HepG2 (cell line): ENCODE measurements around the gene PARP15. TPM values are rescaled to one million over a fixed set of nuclear protein-coding genes. Genes with fewer than 3 reads are reported as not detected.

ENCODE experiments used
- ATAC-seq: fragments of 200-7000 bp; cut with Tn5 transposase; 3 replicates; pipeline ENCODE4 v1.9.1; 2020; ENCODE audit warnings: mild to moderate bottlenecking, moderate library complexity
- BruUV-seq: library from RNA; stranded (reverse); fragments of 400-500 nt; replicated peaks from 2 replicates; lab custom pipeline; 2021; lab: Mats Ljungman, UMichigan
- CTCF ChIA-PET: fragments of 300-600 bp; formaldehyde crosslinking; extraction: SDS; loops from one replicate; lab custom pipeline; 2021; ENCODE audit warnings: low total read pairs, inconsistent platforms, low intra/inter-chr PET ratio; lab: Yijun Ruan, JAX
- POLR2A ChIA-PET: fragments of 350-600 bp; sonication (Branson Sonifier 250); formaldehyde crosslinking; loops from one replicate; lab custom pipeline; 2020; ENCODE audit warnings: antibody characterized with exemption, inconsistent platforms; lab: Yijun Ruan, JAX
- DNase-seq: peaks from one replicate; pipeline ENCODE4 v3.0.0-alpha.2; 2015; ENCODE audit warnings: low spot score
- FAIRE-seq: peaks from 3 replicates; lab custom pipeline; 2011; peaks lifted over from hg19 to GRCh38; lab: Jason Lieb, UNC
- H2AFZ ChIP-seq: one replicate; pipeline ENCODE4 v1.6.1; 2011; ENCODE audit warnings: low read length, inconsistent platforms
- H3K27ac ChIP-seq: fragments of 300-600 bp; 3 replicates; pipeline ENCODE4 v1.8.0; 2011; ENCODE audit warnings: mixed run types, mild to moderate bottlenecking, mixed read lengths, low read length, inconsistent platforms; ENCODE audit not compliant: insufficient read depth; ENCODE audit errors: extremely low read length
- H3K27me3 ChIP-seq, 2 experiments: fragments of 200-600 bp in 1 of 2; 2 replicates in 1 of 2; 3 replicates in 1 of 2; pipeline versions ENCODE4 v1.6.0 to v1.8.0; 2011; ENCODE audit warnings: low read length in 2 of 2, mild to moderate bottlenecking in 2 of 2, moderate library complexity in 2 of 2, inconsistent platforms in 1 of 2; ENCODE audit not compliant: insufficient read depth in 2 of 2, control insufficient read depth in 1 of 2
- H3K36me3 ChIP-seq, 2 experiments: fragments of 200-600 bp in 1 of 2; replicated peaks in 1 of 2; 2 replicates in 1 of 2; 3 replicates in 1 of 2; pipeline versions ENCODE4 v1.5.1 to v1.8.0; 2011; ENCODE audit warnings: low read length in 2 of 2, inconsistent platforms in 1 of 2; ENCODE audit not compliant: insufficient read depth in 2 of 2, control insufficient read depth in 1 of 2
- H3K4me1 ChIP-seq: 2 replicates; pipeline ENCODE4 v1.5.1; 2012; ENCODE audit warnings: low read length, inconsistent platforms; ENCODE audit not compliant: insufficient read depth
- H3K4me2 ChIP-seq: 2 replicates; pipeline ENCODE4 v1.6.0; 2011; ENCODE audit warnings: low read depth, low read length, inconsistent platforms
- H3K4me3 ChIP-seq, 3 experiments: fragments of 200-600 bp in 1 of 3; sonication (generic), shearing (Covaris generic) in 1 of 3; replicated peaks in 1 of 3; 2 replicates each; pipeline ENCODE4 v1.5.1; 2011 to 2016; ENCODE audit warnings: low read length in 3 of 3, inconsistent platforms in 2 of 3, low read depth in 2 of 3, mild to moderate bottlenecking in 2 of 3, control low read depth in 1 of 3, mixed read lengths in 1 of 3; ENCODE audit not compliant: insufficient read depth in 1 of 3
- H3K79me2 ChIP-seq: one replicate; pipeline ENCODE4 v1.6.1; 2011; ENCODE audit warnings: low read length, inconsistent platforms; ENCODE audit not compliant: insufficient read depth
- H3K9ac ChIP-seq: 2 replicates; pipeline ENCODE4 v1.6.0; 2011; ENCODE audit warnings: mild to moderate bottlenecking, low read depth, low read length, inconsistent platforms; ENCODE audit not compliant: insufficient read depth
- H3K9me3 ChIP-seq: 2 replicates; pipeline ENCODE4 v1.5.1; 2012; ENCODE audit warnings: mild to moderate bottlenecking, low read length
- H4K20me1 ChIP-seq: 2 replicates; pipeline ENCODE4 v1.6.0; 2011; ENCODE audit warnings: inconsistent platforms, mild to moderate bottlenecking, low read length, moderate library complexity; ENCODE audit not compliant: insufficient read depth
- CC2D1A ChIP-seq: sonication (generic); formaldehyde crosslinking; IDR thresholded peaks from 2 replicates; pipeline ENCODE4 v1.8.1; 2023; ENCODE audit warnings: mild to moderate bottlenecking, missing genetic modification reagents
- JUND ChIP-seq: sonication (generic); formaldehyde crosslinking; IDR thresholded peaks from 2 replicates; pipeline ENCODE4 v1.8.0; 2022; ENCODE audit warnings: mild to moderate bottlenecking, missing genetic modification reagents
- KLF11 ChIP-seq: IDR thresholded peaks from 2 replicates; pipeline ENCODE4 v1.6.1; 2016; ENCODE audit warnings: missing compliant biosample characterization
- KLF13 ChIP-seq: sonication (generic); formaldehyde crosslinking; IDR thresholded peaks from 2 replicates; pipeline ENCODE4 v1.4.0; 2020; ENCODE audit warnings: mild to moderate bottlenecking, missing genetic modification reagents
- NFE2 ChIP-seq: sonication (generic); formaldehyde crosslinking; IDR thresholded peaks from 2 replicates; pipeline ENCODE4 v1.4.0; 2020; ENCODE audit warnings: missing genetic modification reagents
- PHF20 ChIP-seq: sonication (generic); formaldehyde crosslinking; IDR thresholded peaks from 2 replicates; pipeline ENCODE4 v1.5.0; 2020; ENCODE audit warnings: mild to moderate bottlenecking, missing genetic modification reagents
- PHF21A ChIP-seq: sonication (generic); formaldehyde crosslinking; IDR thresholded peaks from 2 replicates; pipeline ENCODE4 v1.5.0; 2020; ENCODE audit warnings: mild to moderate bottlenecking, missing genetic modification reagents
- PITX1 ChIP-seq: sonication (generic); formaldehyde crosslinking; IDR thresholded peaks from 2 replicates; pipeline ENCODE4 v1.5.1; 2020; ENCODE audit warnings: mild to moderate bottlenecking, missing genetic modification reagents
- RAD51 ChIP-seq: fragments of 450-650 bp; IDR thresholded peaks from 2 replicates; pipeline ENCODE4 v1.6.1; 2016; ENCODE audit warnings: borderline replicate concordance
- RFX5 ChIP-seq: IDR thresholded peaks from 2 replicates; pipeline ENCODE4 v1.6.1; 2011; ENCODE audit warnings: low read depth, low read length, improper control_type of control experiment
- SETDB1 ChIP-seq: sonication (generic); formaldehyde crosslinking; IDR thresholded peaks from 2 replicates; pipeline ENCODE4 v1.5.1; 2020; ENCODE audit warnings: missing genetic modification reagents, mild to moderate bottlenecking, borderline replicate concordance
- TRIM24 ChIP-seq: sonication (generic); formaldehyde crosslinking; IDR thresholded peaks from 2 replicates; pipeline ENCODE4 v1.8.0; 2022; ENCODE audit warnings: mild to moderate bottlenecking, missing genetic modification reagents
- ZC3H4 ChIP-seq: sonication (generic); formaldehyde crosslinking; IDR thresholded peaks from 2 replicates; pipeline ENCODE4 v1.4.0; 2020; ENCODE audit warnings: missing genetic modification reagents, borderline replicate concordance
- ZMYM3 ChIP-seq: sonication (generic); formaldehyde crosslinking; IDR thresholded peaks from 2 replicates; pipeline ENCODE4 v1.5.1; 2020; ENCODE audit warnings: mild to moderate bottlenecking, missing genetic modification reagents
- ZNF343 ChIP-seq: sonication (generic); formaldehyde crosslinking; IDR thresholded peaks from 2 replicates; pipeline ENCODE4 v1.4.0; 2020; ENCODE audit warnings: mild to moderate bottlenecking, missing genetic modification reagents
- WGBS: methylation state at CpG from one replicate; pipeline ENCODE4 v1.1.6; 2017; ENCODE audit warnings: low lambda C conversion rate; 5-methylcytosine and 5-hydroxymethylcytosine counted together
- in situ Hi-C: cut with HindIII; loops from 2 replicates; pipeline ENCODE4 v1.10.0; 2017; ENCODE audit warnings: low pct_unique_long_range_greater_than_20kb; ENCODE audit not compliant: extremely low pct_ligation_motif_present
- intact Hi-C: fragments of 100-400 bp; cut with micrococcal nuclease; formaldehyde crosslinking; loops from one replicate; pipeline ENCODE4 v1.10.0; 2022; ENCODE audit not compliant: unreplicated experiment
- polyA plus RNA-seq, 8 experiments: library from polyadenylated mRNA; depleted of rRNA in 3 of 8; stranded (reverse) in 7 of 8; unstranded in 1 of 8; fragments of >200 nt; fragmentation: Illumina TruSeq in 4 of 8; extraction: Trizol in 4 of 8; gene quantifications; 2 replicates each; pipeline versions ENCODE4 v1.2.1 to v1.2.3, GENCODE V29; 2011 to 2016; ENCODE audit warnings: low read depth in 4 of 8, missing spikeins in 1 of 8, mixed read lengths in 1 of 8; ENCODE audit not compliant: insufficient read depth in 1 of 8
- total RNA-seq, 5 experiments: library from RNA; depleted of rRNA; stranded (reverse); fragments of >200 nt; fragmentation: Illumina TruSeq; extraction: Trizol; gene quantifications; 2 replicates each; pipeline ENCODE4 v1.2.3, GENCODE V29; 2016; ENCODE audit warnings: low read depth in 1 of 5
- TF ChIP-seq, protein P1 (sequence below): sonication (generic); formaldehyde crosslinking; conservative IDR thresholded peaks from 2 replicates; pipeline ENCODE4 v1.4.0; 2020; ENCODE audit warnings: mild to moderate bottlenecking, missing genetic modification reagents, moderate library complexity
- TF ChIP-seq, protein P2 (sequence below): sonication (generic); formaldehyde crosslinking; IDR thresholded peaks from 2 replicates; pipeline ENCODE4 v1.9.0; 2022; ENCODE audit warnings: missing genetic modification reagents, mild to moderate bottlenecking, borderline replicate concordance
- TF ChIP-seq, protein P3 (sequence below): IDR thresholded peaks from 2 replicates; pipeline ENCODE4 v1.6.1; 2016; ENCODE audit warnings: mild to moderate bottlenecking
- TF ChIP-seq, protein P4 (sequence below): sonication (generic); formaldehyde crosslinking; IDR thresholded peaks from 2 replicates; pipeline ENCODE4 v1.5.0; 2020; ENCODE audit warnings: missing genetic modification reagents

Gene PARP15
- total and polyA plus RNA-seq, 2 of the 13 experiments (the other 11 are each of a cell fraction or from before 2014, with no cell fraction given), result 0.02 TPM; not detected in 1

DNA sequence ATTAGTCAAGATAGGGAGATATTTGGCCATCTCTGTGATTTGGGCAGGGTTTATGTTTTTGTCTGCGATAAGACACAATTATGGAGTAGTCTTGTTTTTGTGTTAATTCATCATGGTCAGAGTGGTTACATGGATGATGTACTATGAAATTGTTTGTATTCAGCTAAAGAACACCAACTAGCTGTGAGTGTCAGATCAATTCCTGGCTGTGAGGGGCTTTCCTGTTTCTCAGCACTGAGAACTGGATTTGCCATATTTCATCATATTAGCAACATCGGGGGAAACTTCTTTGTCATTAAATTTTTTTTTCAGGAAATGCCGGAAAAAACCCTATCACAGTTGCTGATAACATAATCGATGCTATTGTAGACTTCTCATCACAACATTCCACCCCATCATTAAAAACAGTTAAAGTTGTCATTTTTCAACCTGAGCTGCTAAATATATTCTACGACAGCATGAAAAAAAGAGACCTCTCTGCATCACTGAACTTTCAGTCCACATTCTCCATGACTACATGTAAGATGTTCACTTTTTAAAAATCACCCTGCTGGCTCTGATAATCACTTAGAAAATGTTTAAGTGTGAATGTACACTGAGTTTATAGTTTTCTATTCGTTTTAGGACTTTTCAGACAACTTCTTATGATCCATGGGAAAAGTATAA, 49.2 kb downstream of the PARP15 start:
- 42% methylated on average over 6 of the region's 6 CpGs for WGBS
- Histone ChIP-seq H2AFZ (no peak overlapping the region), H3K36me3 (no peaks in the 10 kb centered on the region), H3K4me2 (no peak overlapping the region), H3K27ac (no peak overlapping the region), H4K20me1 (no peaks in the 10 kb centered on the region), H3K79me2 (no peaks in the 10 kb centered on the region), H3K9me3 (no peaks in the 10 kb centered on the region), H3K27me3 (peaks cover 0 to 40% of the 10 kb centered on the region in 2 experiments; a peak in 2 of 5 replicates), H3K4me3 (no peak overlapping the region), H3K4me1 (no peaks in the 10 kb centered on the region), H3K9ac (no peak overlapping the region)
- no peak for TF ChIP-seq KLF13
- TF ChIP-seq ZNF343 (CRISPR knock-in tag), result no peak
- no peak for TF ChIP-seq TRIM24 (CRISPR knock-in tag)
- TF ChIP-seq NFE2, result no peak
- no peak for TF ChIP-seq RAD51
- TF ChIP-seq RFX5, result no peak
- no peak for TF ChIP-seq SETDB1
- TF ChIP-seq PHF21A (CRISPR knock-in tag), result no peak
- TF ChIP-seq, protein P1, sequence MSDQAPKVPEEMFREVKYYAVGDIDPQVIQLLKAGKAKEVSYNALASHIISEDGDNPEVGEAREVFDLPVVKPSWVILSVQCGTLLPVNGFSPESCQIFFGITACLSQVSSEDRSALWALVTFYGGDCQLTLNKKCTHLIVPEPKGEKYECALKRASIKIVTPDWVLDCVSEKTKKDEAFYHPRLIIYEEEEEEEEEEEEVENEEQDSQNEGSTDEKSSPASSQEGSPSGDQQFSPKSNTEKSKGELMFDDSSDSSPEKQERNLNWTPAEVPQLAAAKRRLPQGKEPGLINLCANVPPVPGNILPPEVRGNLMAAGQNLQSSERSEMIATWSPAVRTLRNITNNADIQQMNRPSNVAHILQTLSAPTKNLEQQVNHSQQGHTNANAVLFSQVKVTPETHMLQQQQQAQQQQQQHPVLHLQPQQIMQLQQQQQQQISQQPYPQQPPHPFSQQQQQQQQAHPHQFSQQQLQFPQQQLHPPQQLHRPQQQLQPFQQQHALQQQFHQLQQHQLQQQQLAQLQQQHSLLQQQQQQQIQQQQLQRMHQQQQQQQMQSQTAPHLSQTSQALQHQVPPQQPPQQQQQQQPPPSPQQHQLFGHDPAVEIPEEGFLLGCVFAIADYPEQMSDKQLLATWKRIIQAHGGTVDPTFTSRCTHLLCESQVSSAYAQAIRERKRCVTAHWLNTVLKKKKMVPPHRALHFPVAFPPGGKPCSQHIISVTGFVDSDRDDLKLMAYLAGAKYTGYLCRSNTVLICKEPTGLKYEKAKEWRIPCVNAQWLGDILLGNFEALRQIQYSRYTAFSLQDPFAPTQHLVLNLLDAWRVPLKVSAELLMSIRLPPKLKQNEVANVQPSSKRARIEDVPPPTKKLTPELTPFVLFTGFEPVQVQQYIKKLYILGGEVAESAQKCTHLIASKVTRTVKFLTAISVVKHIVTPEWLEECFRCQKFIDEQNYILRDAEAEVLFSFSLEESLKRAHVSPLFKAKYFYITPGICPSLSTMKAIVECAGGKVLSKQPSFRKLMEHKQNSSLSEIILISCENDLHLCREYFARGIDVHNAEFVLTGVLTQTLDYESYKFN, result no peak
- no peak for TF ChIP-seq CC2D1A (CRISPR knock-in tag)
- TF ChIP-seq JUND (CRISPR knock-in tag), result no peak
- TF ChIP-seq, protein P2, sequence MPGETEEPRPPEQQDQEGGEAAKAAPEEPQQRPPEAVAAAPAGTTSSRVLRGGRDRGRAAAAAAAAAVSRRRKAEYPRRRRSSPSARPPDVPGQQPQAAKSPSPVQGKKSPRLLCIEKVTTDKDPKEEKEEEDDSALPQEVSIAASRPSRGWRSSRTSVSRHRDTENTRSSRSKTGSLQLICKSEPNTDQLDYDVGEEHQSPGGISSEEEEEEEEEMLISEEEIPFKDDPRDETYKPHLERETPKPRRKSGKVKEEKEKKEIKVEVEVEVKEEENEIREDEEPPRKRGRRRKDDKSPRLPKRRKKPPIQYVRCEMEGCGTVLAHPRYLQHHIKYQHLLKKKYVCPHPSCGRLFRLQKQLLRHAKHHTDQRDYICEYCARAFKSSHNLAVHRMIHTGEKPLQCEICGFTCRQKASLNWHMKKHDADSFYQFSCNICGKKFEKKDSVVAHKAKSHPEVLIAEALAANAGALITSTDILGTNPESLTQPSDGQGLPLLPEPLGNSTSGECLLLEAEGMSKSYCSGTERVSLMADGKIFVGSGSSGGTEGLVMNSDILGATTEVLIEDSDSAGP (CRISPR knock-in tag), result no peak
- no peak for TF ChIP-seq ZC3H4
- TF ChIP-seq KLF11 (CRISPR knock-in tag), result no peak
- TF ChIP-seq ZMYM3 (CRISPR knock-in tag), result no peak
- no peak for TF ChIP-seq PHF20 (CRISPR knock-in tag)
- TF ChIP-seq, protein P3, sequence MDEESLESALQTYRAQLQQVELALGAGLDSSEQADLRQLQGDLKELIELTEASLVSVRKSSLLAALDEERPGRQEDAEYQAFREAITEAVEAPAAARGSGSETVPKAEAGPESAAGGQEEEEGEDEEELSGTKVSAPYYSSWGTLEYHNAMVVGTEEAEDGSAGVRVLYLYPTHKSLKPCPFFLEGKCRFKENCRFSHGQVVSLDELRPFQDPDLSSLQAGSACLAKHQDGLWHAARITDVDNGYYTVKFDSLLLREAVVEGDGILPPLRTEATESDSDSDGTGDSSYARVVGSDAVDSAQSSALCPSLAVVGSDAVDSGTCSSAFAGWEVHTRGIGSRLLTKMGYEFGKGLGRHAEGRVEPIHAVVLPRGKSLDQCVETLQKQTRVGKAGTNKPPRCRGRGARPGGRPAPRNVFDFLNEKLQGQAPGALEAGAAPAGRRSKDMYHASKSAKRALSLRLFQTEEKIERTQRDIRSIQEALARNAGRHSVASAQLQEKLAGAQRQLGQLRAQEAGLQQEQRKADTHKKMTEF (CRISPR knock-in tag), result no peak
- TF ChIP-seq, protein P4, sequence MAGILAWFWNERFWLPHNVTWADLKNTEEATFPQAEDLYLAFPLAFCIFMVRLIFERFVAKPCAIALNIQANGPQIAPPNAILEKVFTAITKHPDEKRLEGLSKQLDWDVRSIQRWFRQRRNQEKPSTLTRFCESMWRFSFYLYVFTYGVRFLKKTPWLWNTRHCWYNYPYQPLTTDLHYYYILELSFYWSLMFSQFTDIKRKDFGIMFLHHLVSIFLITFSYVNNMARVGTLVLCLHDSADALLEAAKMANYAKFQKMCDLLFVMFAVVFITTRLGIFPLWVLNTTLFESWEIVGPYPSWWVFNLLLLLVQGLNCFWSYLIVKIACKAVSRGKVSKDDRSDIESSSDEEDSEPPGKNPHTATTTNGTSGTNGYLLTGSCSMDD, result no peak
- TF ChIP-seq PITX1 (CRISPR knock-in tag), result no peak
- POLR2A ChIA-PET, result no interaction called here
- DNase-seq, result no peak
- CTCF ChIA-PET, result no interaction called here
- in situ Hi-C loops, result no loop called here
- no peak for FAIRE-seq
- no TSS peak for BruUV-seq
- intact Hi-C loops, result no loop called here
- no peak for ATAC-seq
